ENCODE measurements around the gene AP3S2.

The AP3S2 gene

GRCh38 chr15:89809093-89809786, 84.6 kb downstream of the AP3S2 start:
- no peaks in the 10 kb centered on the region for H3K9me3 ChIP-seq (replicated peaks; ENCODE audit: low read length)
- H3K4me1 ChIP-seq (ENCODE audit: control insufficient read depth, insufficient read depth, low read length): peaks cover 54% of the 10 kb centered on the region
- peaks cover 80% of the 10 kb centered on the region for H3K36me3 ChIP-seq (ENCODE audit: insufficient read depth, low read length)
- H3K27me3 ChIP-seq (ENCODE audit: control insufficient read depth, insufficient read depth, low read length): no peaks in the 10 kb centered on the region
- no peak overlapping the region for H3K9ac ChIP-seq (ENCODE audit: low read depth, low read length)
- no peak overlapping the region for H3K4me3 ChIP-seq (ENCODE audit: low read length)
- H3K4me2 ChIP-seq (ENCODE audit: low read length): peak overlapping the region; percentile 42

GRCh38 chr15:89808160-89808870, 85.5 kb downstream of the AP3S2 start:
- Histone ChIP-seq H3K9me3 (replicated peaks; ENCODE audit: low read length) (no peaks in the 10 kb centered on the region), H3K4me2 (ENCODE audit: low read length) (peak overlapping the region; percentile 42), H3K36me3 (ENCODE audit: insufficient read depth, low read length) (peaks cover 87% of the 10 kb centered on the region), H3K4me1 (ENCODE audit: control insufficient read depth, insufficient read depth, low read length) (peaks cover 52% of the 10 kb centered on the region), H3K4me3 (ENCODE audit: low read length) (no peak overlapping the region), H3K27me3 (ENCODE audit: control insufficient read depth, insufficient read depth, low read length) (no peaks in the 10 kb centered on the region), H3K9ac (ENCODE audit: low read depth, low read length) (no peak overlapping the region)

DNA sequence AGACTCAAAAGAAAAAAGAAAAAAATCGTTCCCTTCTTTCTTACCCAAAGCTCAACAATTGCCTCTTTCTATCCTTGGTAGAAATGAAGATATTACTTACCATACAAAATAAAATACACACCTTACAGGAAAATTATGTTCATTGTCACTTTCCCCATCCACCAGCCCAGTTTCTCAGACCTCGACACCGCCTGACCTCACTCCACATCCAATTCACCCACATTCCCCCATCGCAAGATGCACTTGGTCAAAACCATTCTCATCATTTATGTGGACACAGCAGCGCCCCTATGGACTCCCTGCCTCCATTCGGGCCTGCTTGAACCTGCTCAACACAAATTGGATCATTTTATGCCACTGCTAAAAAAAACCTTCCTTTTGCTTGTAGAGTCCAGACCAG, 86.1 kb downstream of the AP3S2 start:
- Histone ChIP-seq H3K27me3 (ENCODE audit: control insufficient read depth, insufficient read depth, low read length) (no peaks in the 10 kb centered on the region), H3K4me2 (ENCODE audit: low read length) (no peak overlapping the region), H3K4me1 (ENCODE audit: control insufficient read depth, insufficient read depth, low read length) (peaks cover 46% of the 10 kb centered on the region), H3K9me3 (replicated peaks; ENCODE audit: low read length) (no peaks in the 10 kb centered on the region), H3K36me3 (ENCODE audit: insufficient read depth, low read length) (peaks cover 87% of the 10 kb centered on the region), H3K9ac (ENCODE audit: low read depth, low read length) (no peak overlapping the region), H3K4me3 (ENCODE audit: low read length) (no peak overlapping the region)

- no peak overlapping the region for H3K9ac ChIP-seq (ENCODE audit: low read depth, low read length)
- H3K4me2 ChIP-seq (ENCODE audit: low read length): no peak overlapping the region
- peaks cover 38% of the 10 kb centered on the region for H3K4me1 ChIP-seq (ENCODE audit: control insufficient read depth, insufficient read depth, low read length)
- no peaks in the 10 kb centered on the region for H3K9me3 ChIP-seq (replicated peaks; ENCODE audit: low read length)
- no peaks in the 10 kb centered on the region for H3K27me3 ChIP-seq (ENCODE audit: control insufficient read depth, insufficient read depth, low read length)
- peaks cover 89% of the 10 kb centered on the region for H3K36me3 ChIP-seq (ENCODE audit: insufficient read depth, low read length)
- H3K4me3 ChIP-seq (ENCODE audit: low read length): no peak overlapping the region
Observed at GRCh38 chr15:89806559-89807550, 86.9 kb downstream of the AP3S2 start.

DNA sequence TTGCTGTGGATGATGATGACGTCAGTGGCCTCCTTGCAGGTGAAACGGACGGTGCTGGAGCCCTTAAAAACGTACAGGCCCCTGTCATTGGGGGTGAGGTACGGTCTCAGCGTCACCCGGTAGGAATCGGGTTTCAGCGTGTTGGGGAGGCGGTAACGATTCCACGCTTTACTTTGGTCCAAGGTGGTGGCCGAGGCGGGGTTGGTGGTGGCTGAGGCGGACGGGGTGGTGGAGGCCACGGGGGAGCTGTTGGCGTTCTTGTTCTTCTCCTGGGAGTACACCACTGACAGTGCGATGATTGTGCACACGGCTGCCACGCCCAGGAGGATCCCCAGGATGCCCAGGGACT, 87.6 kb downstream of the AP3S2 start:
- Histone ChIP-seq H3K4me2 (ENCODE audit: low read length) (no peak overlapping the region), H3K27me3 (ENCODE audit: control insufficient read depth, insufficient read depth, low read length) (no peaks in the 10 kb centered on the region), H3K9ac (ENCODE audit: low read depth, low read length) (no peak overlapping the region), H3K4me1 (ENCODE audit: control insufficient read depth, insufficient read depth, low read length) (peaks cover 33% of the 10 kb centered on the region), H3K36me3 (ENCODE audit: insufficient read depth, low read length) (peaks cover 90% of the 10 kb centered on the region), H3K9me3 (replicated peaks; ENCODE audit: low read length) (no peaks in the 10 kb centered on the region), H3K4me3 (ENCODE audit: low read length) (no peak overlapping the region)

GRCh38 chr15:89805241-89806209, 88.3 kb downstream of the AP3S2 start:
- Histone ChIP-seq H3K36me3 (ENCODE audit: insufficient read depth, low read length) (peaks cover 90% of the 10 kb centered on the region), H3K9ac (ENCODE audit: low read depth, low read length) (no peak overlapping the region), H3K4me2 (ENCODE audit: low read length) (no peak overlapping the region), H3K4me3 (ENCODE audit: low read length) (no peak overlapping the region), H3K27me3 (ENCODE audit: control insufficient read depth, insufficient read depth, low read length) (no peaks in the 10 kb centered on the region), H3K9me3 (replicated peaks; ENCODE audit: low read length) (no peaks in the 10 kb centered on the region), H3K4me1 (ENCODE audit: control insufficient read depth, insufficient read depth, low read length) (peaks cover 27% of the 10 kb centered on the region)

- Histone ChIP-seq H3K4me2 (ENCODE audit: low read length) (no peak overlapping the region), H3K9ac (ENCODE audit: low read depth, low read length) (no peak overlapping the region), H3K4me3 (ENCODE audit: low read length) (no peak overlapping the region), H3K9me3 (replicated peaks; ENCODE audit: low read length) (no peaks in the 10 kb centered on the region), H3K36me3 (ENCODE audit: insufficient read depth, low read length) (peaks cover 93% of the 10 kb centered on the region), H3K4me1 (ENCODE audit: control insufficient read depth, insufficient read depth, low read length) (peaks cover 17% of the 10 kb centered on the region), H3K27me3 (ENCODE audit: control insufficient read depth, insufficient read depth, low read length) (no peaks in the 10 kb centered on the region)
Observed at GRCh38 chr15:89803941-89804800, 89.6 kb downstream of the AP3S2 start.

DNA sequence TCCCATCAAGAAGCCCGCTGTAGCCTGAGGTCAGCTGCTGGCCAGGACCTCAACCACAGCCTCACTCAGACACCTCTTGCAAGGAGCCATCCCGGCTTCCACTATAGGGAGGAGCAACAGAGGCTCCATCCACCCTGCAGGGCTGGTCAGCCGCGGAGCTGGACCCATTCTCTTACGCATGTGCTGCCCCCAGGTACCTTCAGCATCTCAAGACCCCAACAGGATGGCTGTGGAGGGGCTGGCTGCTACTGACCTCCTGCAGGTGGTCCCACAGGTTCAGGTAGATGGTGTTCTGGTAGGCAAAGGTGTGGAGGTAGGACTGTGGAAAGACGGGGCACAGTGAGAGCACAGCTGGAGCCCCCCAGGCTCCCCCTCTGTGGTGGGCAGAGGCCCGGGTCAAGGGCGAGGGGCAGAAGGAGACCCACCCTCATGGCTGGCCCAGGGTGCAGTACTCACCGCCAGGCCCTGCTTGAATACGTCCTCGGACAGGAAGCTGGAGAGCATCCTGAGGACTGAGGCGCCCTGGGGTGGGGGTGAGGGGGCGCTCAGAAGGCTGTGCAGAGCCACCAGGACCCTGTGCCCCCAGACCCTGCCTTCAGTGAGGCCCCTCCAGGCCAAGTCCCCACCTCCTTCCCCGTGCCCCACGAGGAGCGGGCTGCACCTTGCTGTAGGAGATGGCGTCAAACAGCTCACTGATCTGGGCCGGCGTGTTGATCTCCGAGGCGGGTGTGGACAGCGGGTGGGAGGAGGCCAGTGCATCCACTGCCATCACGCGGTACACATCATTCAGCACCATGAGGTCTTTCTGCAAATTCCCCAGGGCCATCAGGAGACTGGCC, 90.6 kb downstream of the AP3S2 start:
- Histone ChIP-seq H3K27me3 (ENCODE audit: control insufficient read depth, insufficient read depth, low read length) (no peaks in the 10 kb centered on the region), H3K4me3 (ENCODE audit: low read length) (no peak overlapping the region), H3K36me3 (ENCODE audit: insufficient read depth, low read length) (peaks cover 91% of the 10 kb centered on the region), H3K9ac (ENCODE audit: low read depth, low read length) (no peak overlapping the region), H3K4me1 (ENCODE audit: control insufficient read depth, insufficient read depth, low read length) (peaks cover 8% of the 10 kb centered on the region), H3K9me3 (replicated peaks; ENCODE audit: low read length) (no peaks in the 10 kb centered on the region), H3K4me2 (ENCODE audit: low read length) (no peak overlapping the region)

DNA sequence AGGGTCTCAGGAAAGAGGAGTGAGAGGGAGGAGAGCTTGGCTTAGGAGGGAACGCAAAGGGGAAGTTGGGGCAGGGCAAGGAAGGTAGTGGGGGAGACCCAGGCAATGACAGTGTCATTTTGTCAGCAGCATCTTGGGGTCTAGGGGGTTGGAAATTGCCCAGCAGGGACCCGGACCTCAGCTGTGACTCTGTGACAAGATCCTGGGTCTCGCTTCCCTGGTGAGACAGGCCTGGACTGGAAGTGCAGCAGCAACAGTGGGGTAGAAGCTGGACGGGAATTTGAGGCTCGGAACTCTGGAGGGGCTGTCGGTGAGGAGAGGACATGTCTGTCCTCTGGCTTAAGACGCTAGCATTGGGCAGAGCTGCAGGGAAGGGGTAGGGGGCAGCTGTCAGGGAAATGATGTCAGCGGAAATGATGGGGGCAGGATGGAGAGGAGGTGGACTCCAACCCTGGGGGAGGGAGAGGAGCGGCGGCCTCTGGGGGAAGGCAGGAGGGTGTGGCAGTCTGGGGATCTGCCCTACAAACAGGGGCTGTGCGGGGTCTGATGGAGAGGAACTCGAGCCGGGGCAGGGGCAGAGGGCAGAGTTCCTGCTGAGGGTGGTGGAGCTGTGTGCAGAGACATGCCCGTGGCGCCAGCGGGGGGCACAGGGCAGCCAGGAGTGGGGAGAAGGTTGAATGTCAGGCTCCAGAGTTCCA, 91.4 kb downstream of the AP3S2 start:
- peaks cover 94% of the 10 kb centered on the region for H3K36me3 ChIP-seq (ENCODE audit: insufficient read depth, low read length)

More for the DNA sequence above, 91.4 kb downstream of the AP3S2 start:
- no peaks in the 10 kb centered on the region for H3K9me3 ChIP-seq (replicated peaks; ENCODE audit: low read length)
- H3K4me2 ChIP-seq (ENCODE audit: low read length): no peak overlapping the region
- H3K27me3 ChIP-seq (ENCODE audit: control insufficient read depth, insufficient read depth, low read length): no peaks in the 10 kb centered on the region
- H3K4me1 ChIP-seq (ENCODE audit: control insufficient read depth, insufficient read depth, low read length): peaks cover 2% of the 10 kb centered on the region
- no peak overlapping the region for H3K9ac ChIP-seq (ENCODE audit: low read depth, low read length)
- no peak overlapping the region for H3K4me3 ChIP-seq (ENCODE audit: low read length)
